Measurements from ENCODE around the gene SERGEF. TPM values are rescaled to one million over a fixed set of nuclear protein-coding genes. Genes with fewer than 3 reads are reported as not detected.
A peak's percentile ranks its signal among the peaks of the same experiment; 100 is the strongest.

SERGEF gene
- total RNA-seq, 1 experiment from 2014 or later = 31.4 TPM

DNA sequence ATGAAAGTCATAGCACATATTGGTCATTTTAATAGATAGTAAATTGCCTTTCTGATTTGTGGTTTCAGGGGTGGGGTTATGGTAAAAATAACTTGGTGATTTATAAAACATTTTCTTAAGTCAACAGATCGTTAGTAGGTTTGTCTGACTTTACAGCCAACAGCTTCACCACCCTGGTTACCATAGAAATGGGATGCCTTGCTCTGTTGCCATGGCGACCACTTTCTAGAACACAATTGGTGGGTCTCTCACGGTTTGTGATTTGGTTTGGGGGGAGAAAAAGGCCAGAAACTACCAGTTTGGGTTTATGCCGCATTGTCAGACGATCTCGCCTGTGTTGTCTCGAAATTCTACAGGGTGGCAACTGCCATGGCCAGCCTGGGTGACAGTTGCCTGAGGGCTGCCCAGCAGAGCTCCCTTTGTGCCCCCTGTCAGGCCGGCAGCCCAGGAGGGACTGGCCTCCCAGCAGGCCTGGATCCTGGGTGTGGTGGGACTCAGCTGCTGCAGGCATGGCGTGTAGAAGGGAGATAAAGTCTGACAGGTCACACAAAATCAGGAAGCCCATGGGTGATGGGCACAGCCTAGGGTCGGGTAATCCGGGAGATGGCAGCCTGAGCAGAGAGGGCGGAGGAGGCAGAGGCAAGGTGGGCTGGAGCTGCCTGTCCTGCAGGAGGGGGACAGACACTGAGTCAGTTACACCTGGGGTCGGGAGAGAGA lies 247.3 kb downstream of the SERGEF start:
- no peaks in the 10 kb centered on the region for H3K9me3 ChIP-seq (ENCODE audit: control insufficient read depth, low read depth, low read length)
- H3K23ac ChIP-seq (ENCODE audit: insufficient read length, low read depth, low read length) = no peak overlapping the region
- no peak overlapping the region for H3T11ph ChIP-seq (ENCODE audit: low read length)
- H4K20me1 ChIP-seq (ENCODE audit: control insufficient read depth, insufficient read depth, insufficient read length) = no peaks in the 10 kb centered on the region
- H3K4me2 ChIP-seq (ENCODE audit: insufficient read depth, insufficient read length, low read length) = no peak overlapping the region
- no peak overlapping the region for H2BK15ac ChIP-seq (ENCODE audit: low read depth, low read length)
- H2BK20ac ChIP-seq (ENCODE audit: low read depth, low read length, poor library complexity, severe bottlenecking) = no peak overlapping the region
- DNase-seq = no peak
- H3K23me2 ChIP-seq (ENCODE audit: insufficient read length, low read depth, low read length, poor library complexity, severe bottlenecking) = no peaks in the 10 kb centered on the region
- no peak overlapping the region for H2BK12ac ChIP-seq (ENCODE audit: insufficient read length, low read depth, low read length)
- no peak overlapping the region for H3K4ac ChIP-seq (ENCODE audit: low read depth, low read length)
- no peak overlapping the region for H2BK5ac ChIP-seq (ENCODE audit: insufficient read length, low read length)
- H3K79me1 ChIP-seq (ENCODE audit: insufficient read depth, low read depth, low read length, poor library complexity, severe bottlenecking) = no peaks in the 10 kb centered on the region
- Mint-ChIP-seq H3K4me1 (peaks cover 6 to 16% of the 10 kb centered on the region in 2 experiments), H3K9me3 (no peaks in the 10 kb centered on the region; a peak in 2 of 5 replicates), H3K4me3 (no peak overlapping the region), H3K36me3 (ENCODE audit: insufficient read depth in 1 of 3, low read depth in 3 of 3) (no peaks in the 10 kb centered on the region), H3K27me3 (ENCODE audit: low read depth) (peaks cover 2% of the 10 kb centered on the region), H3K27ac (peak overlapping the region in 1 of 3 experiments; percentile 60; a peak in 1 of 7 replicates)
- no peak overlapping the region for H4K5ac ChIP-seq (ENCODE audit: insufficient read length, low read depth, low read length)
- H3K27me3 ChIP-seq (ENCODE audit: insufficient read depth, low read length) = no peaks in the 10 kb centered on the region
- no CpG with 5 or more reads among the region's 13 CpGs for WGBS (ENCODE audit: extremely low coverage, insufficient read length, low lambda C conversion rate)
- no peak overlapping the region for H4K8ac ChIP-seq (replicated peaks; ENCODE audit: insufficient read length, low read depth, low read length)
- H3K4me1 ChIP-seq (ENCODE audit: insufficient read depth, low read length) = no peaks in the 10 kb centered on the region
- H2AK5ac ChIP-seq (ENCODE audit: insufficient read length, low read length) = no peak overlapping the region
- TF ChIP-seq, protein P1, sequence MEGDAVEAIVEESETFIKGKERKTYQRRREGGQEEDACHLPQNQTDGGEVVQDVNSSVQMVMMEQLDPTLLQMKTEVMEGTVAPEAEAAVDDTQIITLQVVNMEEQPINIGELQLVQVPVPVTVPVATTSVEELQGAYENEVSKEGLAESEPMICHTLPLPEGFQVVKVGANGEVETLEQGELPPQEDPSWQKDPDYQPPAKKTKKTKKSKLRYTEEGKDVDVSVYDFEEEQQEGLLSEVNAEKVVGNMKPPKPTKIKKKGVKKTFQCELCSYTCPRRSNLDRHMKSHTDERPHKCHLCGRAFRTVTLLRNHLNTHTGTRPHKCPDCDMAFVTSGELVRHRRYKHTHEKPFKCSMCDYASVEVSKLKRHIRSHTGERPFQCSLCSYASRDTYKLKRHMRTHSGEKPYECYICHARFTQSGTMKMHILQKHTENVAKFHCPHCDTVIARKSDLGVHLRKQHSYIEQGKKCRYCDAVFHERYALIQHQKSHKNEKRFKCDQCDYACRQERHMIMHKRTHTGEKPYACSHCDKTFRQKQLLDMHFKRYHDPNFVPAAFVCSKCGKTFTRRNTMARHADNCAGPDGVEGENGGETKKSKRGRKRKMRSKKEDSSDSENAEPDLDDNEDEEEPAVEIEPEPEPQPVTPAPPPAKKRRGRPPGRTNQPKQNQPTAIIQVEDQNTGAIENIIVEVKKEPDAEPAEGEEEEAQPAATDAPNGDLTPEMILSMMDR (conservative IDR thresholded peaks at IDR 0.05) = no peak
- H3K56ac ChIP-seq (ENCODE audit: insufficient read length, low read depth, low read length) = no peak overlapping the region
- H2BK120ac ChIP-seq (ENCODE audit: low read depth, low read length, poor library complexity, severe bottlenecking) = no peak overlapping the region
- no peak overlapping the region for H3K14ac ChIP-seq (ENCODE audit: insufficient read depth, low read length)
- no peak overlapping the region for H3K18ac ChIP-seq (ENCODE audit: insufficient read length, low read depth, low read length)
- no peak overlapping the region for H2AFZ ChIP-seq (ENCODE audit: low read length)
- H4K91ac ChIP-seq (ENCODE audit: insufficient read length, low read depth, low read length) = no peak overlapping the region
- no peak overlapping the region for H3K27ac ChIP-seq (ENCODE audit: insufficient read length, low read depth, low read length)
- no peaks in the 10 kb centered on the region for H3K79me2 ChIP-seq (ENCODE audit: insufficient read depth, low read length)
- H3K9ac ChIP-seq (ENCODE audit: extremely low read depth, insufficient read length, low read length) = no peak overlapping the region
